GM10847 (cell line): ENCODE results near the gene FAM227B.

ENCODE experiments used
- POLR2A ChIP-seq: IDR thresholded peaks from 2 replicates; pipeline ENCODE4 v1.6.1; 2011; ENCODE audit not compliant: insufficient read length; ENCODE audit errors: extremely low read depth

FAM227B gene

GRCh38 chr15:49624056-49624455 lies 3.4 kb upstream of the FAM227B start:
- TF ChIP-seq POLR2A, result no peak

- no peak for TF ChIP-seq POLR2A
These were observed 1.9 kb upstream of the FAM227B start for GRCh38 chr15:49622561-49622960.

DNA sequence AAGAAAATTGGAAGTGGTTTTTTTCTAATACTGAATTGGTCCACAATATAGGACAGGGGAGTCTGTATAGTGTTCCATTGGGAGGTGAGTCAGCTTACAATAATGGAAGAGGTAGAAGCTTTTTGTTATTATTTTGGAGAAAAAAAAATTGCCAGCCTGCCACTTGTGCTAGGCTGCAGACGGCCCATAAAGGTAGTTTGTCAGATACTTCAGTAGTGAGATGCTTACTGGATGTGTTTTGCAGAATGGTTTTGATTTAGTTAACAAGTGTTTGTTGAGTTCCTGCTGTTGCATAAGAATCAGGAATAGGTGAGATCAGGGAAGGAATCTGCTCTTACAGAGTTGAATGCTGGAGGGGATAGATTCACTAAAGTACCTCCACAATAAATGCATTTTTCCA lies 1.3 kb upstream of the FAM227B start:
- TF ChIP-seq POLR2A, result no peak

- TF ChIP-seq POLR2A, result no peak
These were observed 788 bp upstream of the FAM227B start for GRCh38 chr15:49621401-49621811.

- TF ChIP-seq POLR2A, result no peak
These were observed 419 bp downstream of the FAM227B start for GRCh38 chr15:49620199-49620598.

GRCh38 chr15:49619226-49619625 lies 1.4 kb downstream of the FAM227B start:
- TF ChIP-seq POLR2A, result no peak

DNA sequence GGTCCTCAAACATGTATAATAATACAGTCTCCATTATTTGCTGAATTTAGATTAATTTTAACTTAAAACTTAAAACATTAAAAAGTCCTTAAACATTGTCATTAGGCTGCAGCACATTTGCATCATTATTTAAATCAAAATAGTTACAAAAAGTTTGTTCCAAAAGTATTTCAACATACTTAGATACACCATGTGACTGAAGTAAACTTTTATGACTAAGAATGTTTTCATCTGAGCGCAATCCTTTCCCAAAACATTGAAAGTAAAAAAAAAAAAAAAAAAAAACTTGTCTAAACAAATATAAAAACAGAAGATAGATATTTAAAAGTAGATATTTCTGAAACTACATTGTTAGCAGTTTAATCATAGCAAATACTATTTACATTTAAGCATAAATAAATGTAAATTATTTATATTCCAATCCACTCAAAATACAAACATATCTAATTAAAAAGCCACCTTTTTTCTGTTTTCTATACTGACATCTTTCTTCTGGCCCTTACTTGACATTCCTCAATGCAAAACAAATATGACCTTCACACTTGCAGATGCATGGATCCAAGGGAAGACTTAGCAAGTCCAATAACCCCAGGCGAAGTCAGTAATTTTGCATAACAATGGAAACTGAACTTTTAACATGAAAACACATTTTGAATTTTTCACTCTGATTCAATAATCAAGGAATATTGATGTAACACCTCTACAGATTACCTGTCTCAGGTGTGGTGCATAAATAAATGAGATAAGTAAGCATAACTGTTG lies 10.3 kb downstream of the FAM227B start:
- TF ChIP-seq POLR2A, result no peak

DNA sequence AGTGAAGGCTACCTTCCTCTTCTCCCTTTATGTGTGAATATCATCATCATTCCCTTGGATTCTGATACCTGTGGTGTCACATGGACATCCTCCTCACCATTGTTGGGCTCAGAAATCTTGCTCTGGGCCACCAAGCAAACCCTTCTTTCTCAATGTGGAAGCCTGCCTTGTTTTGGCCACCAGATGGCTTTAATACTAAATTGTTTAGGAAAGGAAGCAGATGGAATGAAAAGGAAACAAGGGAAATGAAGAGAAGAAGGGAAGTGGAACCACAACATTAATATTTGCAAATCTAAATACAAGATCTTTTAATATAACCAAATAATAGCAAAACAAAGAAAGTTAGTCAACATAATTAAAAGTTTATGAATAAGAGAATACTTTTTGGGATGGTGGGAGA lies 14.0 kb downstream of the FAM227B start:
- TF ChIP-seq POLR2A, result no peak

GRCh38 chr15:49605588-49605987 lies 15.0 kb downstream of the FAM227B start:
- TF ChIP-seq POLR2A, result no peak

DNA sequence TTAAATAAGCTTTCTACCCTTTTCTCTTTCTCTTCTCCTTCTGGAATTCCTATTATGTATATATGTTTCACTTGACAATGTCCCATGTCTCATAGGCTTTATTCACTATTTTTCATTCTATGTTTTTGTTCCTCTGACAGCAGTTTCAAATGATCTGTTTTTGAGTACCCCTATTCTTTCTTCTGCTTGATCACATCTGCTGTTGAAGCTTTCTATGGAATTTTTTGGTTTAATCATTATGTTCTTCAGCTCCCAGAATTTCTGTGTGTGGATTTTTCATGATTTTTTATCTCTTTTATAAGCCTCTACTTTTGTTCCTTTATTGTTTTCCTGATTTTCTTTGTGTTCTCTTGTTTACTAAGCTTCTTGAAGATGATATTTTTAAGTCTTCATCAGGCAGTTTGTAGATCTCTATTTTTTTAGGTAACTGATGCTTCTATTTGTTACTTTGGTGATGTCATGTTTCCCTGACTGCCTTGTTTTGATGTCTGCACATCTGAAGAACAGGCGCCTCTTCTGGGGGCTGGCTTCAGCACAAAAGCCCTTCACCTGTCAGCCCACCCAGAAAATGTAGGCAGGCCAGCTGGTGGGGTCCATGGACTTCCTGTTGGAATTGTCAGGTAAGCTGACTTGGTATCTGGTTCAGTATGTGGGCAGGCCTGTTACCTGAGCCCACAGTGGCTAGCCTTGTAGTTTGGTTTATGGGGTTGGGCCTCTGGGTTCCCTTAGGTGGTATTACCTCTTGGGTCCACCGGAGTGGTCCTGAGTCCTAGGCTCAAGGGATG lies 15.8 kb downstream of the FAM227B start:
- no peak for TF ChIP-seq POLR2A

DNA sequence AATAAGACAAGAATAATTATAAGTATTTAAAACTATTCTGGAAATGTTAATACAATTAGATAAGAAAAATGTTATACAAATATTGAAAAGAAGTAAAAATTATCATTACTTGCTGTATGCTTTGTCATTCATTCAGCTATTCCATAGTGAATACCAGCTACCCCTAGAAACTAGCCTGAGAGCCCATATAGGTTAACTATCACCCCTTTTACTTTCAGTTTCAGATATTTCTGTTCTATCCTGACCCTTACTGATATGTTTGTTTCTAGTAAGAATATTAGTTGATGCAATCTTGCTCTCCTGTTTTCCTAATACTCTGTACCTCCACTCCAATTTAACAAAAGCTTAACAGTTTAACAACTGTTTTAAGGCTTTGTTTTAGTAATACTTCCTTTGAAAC lies 31.6 kb downstream of the FAM227B start:
- TF ChIP-seq POLR2A, result no peak

- TF ChIP-seq POLR2A, result no peak
These were observed 47.2 kb downstream of the FAM227B start for GRCh38 chr15:49573421-49573820.

DNA sequence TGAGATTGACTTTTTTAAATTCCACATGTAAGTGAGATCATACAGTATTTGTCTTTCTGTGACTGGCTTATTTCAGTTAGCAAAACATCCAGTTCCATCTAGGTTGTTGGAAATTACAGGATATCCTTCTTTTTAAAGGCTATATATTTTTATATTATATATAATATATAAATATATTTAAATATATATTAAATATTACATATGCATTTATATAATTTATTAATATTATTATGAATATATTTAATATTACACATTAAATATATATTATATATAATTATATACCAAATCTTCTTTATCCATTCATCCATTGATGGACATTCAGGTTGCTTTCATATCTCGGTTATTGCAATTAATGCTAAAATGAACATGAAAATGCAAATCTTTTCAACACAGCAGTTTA lies 49.9 kb downstream of the FAM227B start:
- no peak for TF ChIP-seq POLR2A

DNA sequence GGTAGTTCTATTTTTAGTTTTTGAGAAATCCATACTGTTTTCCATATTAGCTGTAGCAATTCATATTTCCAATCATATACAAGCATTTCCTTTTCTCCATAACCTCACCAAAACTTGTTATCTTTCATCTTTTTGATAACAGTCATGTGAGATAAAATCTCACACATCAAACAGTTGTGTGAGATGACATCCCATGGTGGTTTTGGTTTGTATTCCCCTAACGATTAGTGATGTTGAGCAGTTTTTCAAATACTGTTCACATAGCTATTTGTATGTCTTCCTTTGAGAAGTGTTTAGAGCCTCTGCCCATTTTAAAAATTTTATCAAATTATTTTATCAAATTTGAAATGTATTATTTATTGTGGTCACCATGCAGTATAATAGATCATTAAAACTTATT lies 50.4 kb downstream of the FAM227B start:
- TF ChIP-seq POLR2A, result no peak

DNA sequence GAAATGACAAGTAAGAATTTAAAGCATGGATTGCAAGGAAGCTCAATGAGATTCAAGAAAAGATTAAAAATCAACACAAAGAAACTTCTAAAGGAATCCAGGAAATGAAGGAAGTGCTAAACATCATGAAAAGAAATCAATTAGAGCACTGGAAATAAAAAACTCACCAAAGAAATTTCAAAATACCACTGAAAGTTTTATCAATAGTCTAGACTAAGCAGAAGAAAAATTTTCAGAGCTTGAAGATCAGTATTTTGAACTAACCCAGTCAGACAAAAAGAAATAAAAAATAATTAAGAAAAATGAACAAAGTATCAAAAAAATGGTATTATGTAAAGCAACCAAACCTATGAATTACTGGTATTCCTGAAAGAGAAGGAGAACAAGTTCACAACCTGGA lies 60.6 kb downstream of the FAM227B start:
- TF ChIP-seq POLR2A, result no peak

GRCh38 chr15:49558929-49559328 lies 61.7 kb downstream of the FAM227B start:
- no peak for TF ChIP-seq POLR2A
